GM04504 (cell line): ENCODE measurements around the gene UQCRHL.
"Not testable (repeated sequence)": the region's sequence is repeated elsewhere in the genome, so short reads cannot be mapped to it uniquely, and the experiment has no call there.

Source experiments
- DNase-seq: peaks from one replicate; pipeline ENCODE4 v3.0.0-alpha.2; 2012; ENCODE audit warnings: low read depth

UQCRHL gene

DNA sequence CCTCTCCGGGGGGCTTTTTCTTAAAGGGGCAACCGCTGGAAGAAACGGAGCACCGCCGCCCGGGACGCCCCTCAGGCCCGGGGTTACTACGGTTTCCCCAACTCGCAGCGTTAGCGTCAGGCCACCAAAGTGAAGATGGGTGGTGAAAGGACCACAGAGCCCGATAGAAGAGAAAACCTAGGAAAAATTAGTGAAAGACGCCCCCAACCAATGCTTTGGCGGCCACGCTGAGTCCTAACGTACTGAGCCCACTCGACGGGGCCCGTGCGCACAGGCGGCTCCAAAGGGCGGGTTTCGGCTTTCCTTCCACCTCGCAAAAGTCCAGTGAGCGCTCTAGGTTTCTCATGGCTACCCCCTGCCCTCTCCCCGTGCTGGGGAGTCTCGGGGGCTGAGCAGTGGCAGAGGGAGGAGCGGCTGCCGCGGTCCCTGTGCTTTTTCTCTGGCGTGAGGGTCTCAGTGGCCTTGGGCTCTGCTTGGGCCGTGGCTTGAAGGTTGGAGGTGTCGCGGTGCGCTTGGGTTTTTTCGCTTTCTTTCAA, 27.8 kb upstream of the UQCRHL start:
- no peak for DNase-seq

DNA sequence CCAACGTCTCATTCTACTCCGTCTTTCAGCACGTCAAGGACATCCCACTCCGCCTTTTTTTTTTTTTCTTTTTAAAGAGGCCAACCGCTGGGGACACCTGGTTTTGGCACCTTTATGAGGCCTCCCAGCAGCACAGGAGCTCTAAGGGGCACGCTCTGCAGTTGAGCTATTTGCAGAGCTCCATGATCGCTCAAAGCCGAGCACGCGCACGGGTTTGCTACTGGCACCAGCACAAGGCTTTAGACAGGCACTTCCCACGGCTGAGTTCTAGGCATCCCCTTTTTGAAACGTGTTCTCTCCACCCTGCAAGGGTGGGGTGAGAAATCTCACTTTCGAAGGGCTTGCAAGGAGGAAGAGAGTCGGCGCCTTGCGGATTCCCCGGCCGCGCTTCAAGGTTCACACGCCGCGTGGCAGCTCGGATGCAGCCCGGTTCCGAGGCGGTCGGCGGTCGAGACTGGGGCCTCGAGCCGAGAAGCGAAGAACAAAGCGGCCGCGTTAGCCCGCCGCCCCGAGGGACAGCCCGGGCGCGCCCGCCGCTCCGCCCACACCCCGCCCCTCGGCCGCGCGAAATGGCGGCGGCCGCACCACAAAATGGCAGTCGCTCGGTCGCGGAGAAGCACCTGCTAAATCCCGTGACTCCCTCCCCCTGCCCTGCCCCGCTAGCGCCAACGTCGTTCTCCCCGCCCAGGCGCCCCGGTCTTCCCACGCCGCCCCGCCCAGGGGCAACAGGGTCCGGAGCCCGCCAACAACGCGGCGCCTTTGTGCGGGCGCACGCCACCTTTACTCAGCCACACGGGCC, 27.2 kb upstream of the UQCRHL start:
- DNase-seq: peak; percentile 77

DNA sequence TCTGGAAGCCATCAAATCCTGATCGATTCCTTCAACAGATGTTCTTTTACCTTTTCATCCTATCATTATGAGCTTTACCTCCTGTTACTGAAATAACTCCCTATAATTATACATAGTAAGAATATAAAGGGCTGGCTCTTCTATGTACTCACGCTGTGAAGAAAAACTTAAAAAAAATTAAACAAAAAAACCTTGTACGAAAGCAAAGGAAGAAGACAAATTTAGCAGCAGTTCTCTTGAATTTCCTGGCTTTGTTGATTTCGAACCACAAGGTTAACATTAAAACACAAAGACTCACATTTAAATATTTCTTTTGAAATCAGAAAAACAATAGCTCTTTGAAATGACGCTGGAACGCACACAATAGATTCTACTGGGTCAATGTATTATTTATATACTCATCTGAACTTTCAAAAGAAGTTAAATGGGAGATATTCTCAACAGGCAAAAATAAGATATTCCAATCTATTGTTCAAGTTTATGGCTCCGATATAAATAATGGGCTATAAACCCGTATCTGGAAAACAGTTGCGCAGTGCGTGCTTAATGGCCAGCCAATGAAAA, 26.5 kb upstream of the UQCRHL start:
- no peak for DNase-seq

DNA sequence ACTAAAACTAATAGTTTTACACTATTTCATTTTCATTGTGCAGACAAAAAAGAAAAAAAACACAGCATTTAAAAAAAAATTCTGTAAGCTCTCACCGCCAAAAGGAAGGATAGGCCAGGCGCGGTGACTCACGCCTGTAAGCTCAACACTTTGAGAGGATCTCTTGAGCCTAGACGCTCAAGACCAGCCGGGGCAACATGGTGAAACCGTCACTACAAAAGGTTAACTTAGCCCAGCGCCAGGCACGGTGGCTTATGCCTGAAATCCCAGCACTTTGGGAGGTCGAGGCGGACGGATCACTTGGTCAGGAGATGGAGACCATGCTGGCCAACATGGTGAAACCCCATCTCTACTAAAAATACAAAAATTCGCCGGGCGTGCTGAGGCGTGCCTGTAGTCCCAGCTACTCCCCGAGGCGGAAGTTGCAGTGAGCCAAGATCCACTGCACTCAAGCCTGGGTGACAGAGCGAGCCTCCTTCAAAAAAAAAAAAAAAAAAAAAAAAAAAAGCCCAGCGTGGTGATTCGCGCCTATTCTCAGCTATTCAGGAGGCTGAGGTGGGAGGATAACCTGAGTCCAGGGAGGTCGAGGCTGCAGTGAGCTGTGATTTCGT, 25.7 kb upstream of the UQCRHL start:
- no peak for DNase-seq

DNA sequence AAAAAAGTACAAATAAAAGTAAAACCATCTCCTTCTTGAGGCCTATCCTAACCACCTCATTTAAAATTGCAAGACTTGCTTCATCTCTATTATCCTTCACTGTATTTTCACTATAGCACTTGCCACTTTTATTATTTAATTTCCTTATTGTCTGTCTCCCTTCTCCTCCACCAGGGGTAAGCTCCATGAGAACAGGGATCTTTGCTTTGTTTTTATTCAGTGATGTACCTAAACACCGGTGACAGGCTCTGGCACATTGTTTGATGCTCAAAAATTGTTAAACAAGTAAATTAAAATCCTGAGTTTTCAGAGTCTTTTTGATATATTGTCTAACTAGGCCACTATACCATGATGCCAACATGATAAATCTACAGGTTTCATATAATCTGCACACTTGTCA, 22.8 kb upstream of the UQCRHL start:
- DNase-seq: no peak

DNA sequence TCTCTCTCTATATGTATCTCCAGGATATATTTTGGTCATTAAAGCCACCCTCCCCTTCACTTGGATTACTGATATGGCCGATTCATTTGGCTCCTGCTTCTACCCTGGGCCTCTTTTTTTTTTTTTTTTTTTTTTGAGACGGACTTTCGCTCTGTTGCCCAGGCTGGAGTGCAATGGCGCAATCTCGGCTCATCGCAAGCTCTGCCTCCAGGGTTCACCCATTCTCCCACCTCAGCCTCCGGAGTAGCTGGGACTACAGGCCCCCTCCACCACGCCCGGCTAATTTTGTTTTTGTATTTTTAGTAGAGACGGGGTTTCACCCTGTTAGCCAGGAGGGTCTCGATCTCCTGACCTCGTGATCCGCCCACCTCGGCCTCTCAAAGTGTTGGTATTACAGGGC, 21.5 kb upstream of the UQCRHL start:
- not testable (repeated sequence) for DNase-seq

DNA sequence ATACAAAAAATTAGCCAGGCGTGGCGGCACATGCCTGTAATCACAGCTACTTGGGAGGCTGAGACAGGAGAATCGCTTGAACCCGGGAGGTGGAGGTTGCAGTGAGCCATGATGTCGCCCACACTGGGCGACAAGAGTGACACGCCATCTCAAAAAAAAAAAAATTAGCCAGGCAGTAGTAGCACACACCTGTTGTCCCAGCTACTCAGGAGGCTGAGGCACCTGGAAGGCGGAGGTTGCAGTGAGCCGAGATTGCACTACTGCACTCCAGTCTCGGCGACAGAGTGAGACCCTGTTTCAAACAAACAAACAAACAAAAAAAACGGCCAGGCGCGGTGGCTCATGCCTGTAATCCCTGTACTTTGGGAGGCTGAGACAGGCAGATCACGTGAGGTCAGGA, 20.1 kb upstream of the UQCRHL start:
- not testable (repeated sequence) for DNase-seq

DNA sequence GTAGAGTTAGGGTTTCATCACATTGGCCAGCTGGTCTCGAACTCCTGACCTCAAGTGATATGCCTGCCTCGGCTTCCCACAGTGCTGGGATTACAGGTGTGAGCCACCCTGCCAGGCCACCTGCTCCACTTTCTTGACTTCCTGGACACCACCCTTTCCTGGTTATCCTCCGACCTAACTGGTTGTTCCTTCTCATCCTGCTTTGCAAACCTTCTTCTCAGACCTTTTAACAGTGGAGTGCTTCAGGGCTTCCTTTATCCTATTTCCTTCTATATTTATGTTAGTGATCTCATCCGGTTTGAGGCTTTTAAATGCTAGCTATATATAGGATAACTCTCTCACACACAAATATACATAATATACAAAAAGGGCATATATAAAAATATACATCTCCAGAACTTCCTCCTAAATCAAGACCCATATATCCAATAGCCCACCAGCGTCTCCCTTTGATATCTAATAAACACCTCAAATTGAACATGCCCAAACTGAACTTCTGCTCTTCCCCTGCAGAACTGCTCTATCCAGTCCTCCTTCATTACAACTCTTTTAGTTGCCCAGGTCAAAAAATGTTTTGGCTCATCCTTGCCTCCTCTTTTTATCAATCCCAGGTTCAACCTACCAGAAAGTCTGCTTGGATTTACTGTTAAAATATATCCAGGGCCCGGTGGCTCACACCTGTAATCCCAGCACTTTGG, 19.5 kb upstream of the UQCRHL start:
- DNase-seq: no peak

DNA sequence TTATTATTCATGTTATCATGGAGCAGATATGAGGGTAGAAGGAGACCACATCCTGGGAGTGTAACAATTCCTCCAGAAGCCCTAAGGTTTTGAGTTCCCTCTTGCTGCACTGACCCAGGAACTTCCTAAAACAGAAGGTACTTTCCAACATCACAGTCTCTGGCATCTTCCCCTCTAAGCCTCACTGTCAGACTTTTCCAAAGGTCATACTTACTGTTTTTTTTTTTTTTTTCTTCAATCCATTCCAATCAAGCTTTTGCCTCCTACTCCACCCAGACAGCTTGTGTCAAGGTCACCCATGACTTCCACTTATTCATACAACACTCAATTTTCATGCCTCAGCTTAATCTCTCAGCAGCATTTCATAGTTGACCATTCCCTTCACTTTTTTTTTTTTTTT, 18.4 kb upstream of the UQCRHL start:
- DNase-seq: no peak

DNA sequence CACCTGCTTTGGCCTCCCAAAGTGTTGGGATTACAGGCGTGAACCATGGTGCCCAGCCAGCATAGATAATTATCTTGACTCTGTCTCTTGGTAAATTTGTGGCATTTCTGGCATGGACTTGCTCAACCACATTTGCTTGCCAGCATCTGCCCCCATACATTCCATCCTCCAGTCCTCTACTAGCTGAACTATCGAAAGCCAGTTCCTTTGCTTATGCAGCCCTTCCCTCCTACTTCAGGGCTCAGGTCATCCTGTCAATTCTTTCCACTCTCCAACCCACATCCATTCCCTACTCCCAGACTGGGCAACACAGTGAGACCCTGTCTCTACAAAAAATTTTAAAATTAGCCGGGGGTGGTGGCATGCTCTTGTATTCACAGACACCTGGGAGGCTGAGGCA, 13.0 kb upstream of the UQCRHL start:
- no peak for DNase-seq

DNA sequence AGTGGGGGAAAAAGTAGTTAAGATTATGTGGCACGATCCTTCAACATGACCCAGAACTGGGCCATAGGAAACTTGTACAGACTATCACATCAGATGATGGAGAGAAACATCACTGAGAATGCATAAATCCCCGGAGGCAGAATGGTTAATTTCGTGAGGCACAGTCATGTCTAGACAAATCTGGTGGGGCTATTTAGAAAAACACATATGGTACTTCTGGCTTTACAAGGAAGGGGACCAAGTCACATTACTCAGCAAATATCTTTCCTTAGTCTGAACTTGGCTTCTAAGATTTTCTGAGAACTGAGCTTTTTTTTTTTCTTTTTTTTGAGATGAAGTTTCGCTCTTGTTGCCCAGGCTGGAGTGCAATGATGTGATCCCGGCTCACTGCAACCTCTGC, 9.2 kb upstream of the UQCRHL start:
- no peak for DNase-seq

DNA sequence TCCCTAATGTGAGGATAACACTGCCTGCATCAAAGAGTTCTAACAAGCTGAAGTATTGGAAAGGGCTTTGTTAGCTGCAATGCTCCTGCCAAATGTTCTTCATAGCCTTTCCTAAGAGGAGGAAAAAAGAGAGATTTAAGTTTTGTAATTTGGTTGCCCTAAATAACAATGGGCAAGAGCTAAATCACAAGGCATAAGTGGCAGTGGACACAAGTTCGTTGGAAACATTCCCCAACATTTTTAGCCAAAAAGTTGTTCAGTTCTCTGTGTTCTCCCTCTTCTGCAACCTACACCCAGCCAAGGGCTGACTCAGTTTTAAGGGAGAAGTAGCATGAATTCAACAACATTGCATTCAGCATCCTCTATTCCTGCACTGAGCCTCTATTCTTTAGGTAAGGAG, 2.6 kb upstream of the UQCRHL start:
- no peak for DNase-seq

DNA sequence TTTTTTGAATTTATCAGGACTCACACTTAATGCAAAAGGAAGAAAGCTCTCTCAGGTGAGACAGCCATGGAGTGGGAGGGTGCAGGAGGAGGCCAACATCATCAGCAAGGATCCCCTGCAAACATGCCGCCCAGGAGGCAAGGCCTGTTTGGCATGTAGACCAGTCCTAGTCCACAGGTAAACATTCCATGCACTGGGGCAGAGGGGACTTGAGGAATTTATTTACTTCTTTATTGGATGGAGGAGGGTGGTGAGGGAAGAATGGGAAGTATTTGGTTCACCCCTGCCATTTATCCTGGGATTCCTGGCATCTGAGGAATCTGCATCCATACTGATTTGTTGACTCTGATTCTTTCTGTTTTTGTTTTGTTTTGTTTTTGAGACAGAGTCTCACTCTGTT, 1.5 kb upstream of the UQCRHL start:
- DNase-seq: no peak

DNA sequence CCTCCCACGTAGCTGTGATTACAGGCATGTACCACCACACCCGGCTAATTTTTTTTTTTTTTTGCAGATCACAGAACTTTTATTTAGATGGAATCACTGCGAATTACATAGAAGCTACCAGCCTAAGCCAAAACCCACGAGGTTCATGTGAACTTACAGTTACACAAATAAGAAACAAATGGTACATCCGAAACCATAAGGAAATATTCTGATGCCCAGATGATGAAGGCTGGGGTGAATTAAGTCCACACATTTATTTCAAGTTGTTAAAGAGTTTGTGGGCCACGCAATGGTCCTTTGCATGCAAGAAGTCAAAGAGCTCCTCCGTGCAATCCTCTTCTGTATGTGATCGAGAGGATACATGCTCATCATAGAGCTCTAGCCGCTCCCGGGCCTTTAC, 328 bp downstream of the UQCRHL start:
- no peak for DNase-seq

DNA sequence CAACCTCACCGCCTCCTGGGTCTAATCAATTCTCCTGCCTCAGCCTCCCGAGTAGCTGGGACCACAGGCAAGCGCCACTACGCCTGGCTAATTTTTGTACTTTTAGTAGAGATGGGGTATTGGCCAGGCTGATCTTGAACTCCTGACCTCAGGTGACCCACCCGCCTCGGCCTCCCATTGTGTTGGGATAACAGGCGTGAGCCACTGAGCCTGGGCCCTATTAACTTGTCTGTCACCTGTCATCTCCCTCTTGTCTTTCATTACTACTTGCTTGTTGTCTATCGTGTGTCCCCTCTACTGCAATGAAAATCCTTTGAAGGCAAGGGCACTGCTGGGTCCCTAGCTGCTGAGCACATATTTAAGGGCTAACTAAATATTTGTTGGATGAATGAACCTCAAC, 3.4 kb downstream of the UQCRHL start:
- DNase-seq: no peak

DNA sequence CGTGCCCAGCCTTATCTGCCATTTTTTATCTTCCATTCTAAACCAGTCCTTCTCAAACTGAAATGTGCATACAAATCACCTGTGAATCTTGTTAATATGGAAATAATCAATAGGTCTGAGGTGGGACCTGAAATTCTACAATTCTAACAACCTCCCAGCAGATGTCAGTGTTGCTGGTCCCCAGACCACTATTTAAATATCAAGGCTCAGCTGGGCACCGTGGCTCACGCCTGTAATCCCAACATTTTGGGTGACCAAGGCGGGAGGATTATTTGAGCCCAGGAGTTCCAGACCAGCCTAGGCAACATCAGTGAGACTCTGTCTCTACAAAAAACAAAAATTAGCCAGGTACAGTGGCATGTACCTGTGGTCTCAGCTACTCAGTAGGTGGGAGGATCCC, 4.1 kb downstream of the UQCRHL start:
- DNase-seq: no peak

DNA sequence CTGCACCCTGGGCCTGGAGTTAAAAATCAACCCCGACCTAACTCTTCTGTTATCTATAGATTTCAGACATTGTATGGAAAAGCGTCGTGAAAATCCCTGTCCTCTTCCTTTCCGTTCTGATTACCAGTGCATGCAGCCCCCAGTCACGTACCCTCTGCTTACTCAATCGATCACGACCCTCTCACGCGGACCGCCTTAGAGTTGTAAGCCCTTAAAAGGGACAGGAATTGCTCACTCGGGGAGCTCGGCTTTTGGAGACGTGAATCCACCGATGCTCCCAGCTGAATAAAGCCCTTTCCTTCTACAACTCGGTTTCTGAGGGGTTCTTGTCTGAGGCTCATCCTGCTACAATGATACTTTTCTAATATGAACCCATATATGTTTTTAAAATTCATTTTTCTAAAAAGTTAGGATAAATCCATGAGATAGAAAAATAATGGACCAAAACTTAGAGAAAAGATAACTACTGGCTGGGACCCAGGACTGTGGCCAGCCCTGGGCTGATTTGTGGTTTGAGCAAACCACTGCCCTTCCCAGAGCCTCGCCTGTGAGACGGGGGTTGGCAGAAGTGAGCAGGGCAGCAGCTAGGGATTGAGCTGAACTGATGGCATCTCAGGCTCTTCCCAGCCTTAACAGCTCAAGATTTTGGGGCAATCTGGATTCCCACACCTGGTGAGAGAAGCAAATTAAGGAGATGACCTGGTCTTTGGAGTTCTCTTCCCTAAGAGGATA, 5.0 kb downstream of the UQCRHL start:
- no peak for DNase-seq

DNA sequence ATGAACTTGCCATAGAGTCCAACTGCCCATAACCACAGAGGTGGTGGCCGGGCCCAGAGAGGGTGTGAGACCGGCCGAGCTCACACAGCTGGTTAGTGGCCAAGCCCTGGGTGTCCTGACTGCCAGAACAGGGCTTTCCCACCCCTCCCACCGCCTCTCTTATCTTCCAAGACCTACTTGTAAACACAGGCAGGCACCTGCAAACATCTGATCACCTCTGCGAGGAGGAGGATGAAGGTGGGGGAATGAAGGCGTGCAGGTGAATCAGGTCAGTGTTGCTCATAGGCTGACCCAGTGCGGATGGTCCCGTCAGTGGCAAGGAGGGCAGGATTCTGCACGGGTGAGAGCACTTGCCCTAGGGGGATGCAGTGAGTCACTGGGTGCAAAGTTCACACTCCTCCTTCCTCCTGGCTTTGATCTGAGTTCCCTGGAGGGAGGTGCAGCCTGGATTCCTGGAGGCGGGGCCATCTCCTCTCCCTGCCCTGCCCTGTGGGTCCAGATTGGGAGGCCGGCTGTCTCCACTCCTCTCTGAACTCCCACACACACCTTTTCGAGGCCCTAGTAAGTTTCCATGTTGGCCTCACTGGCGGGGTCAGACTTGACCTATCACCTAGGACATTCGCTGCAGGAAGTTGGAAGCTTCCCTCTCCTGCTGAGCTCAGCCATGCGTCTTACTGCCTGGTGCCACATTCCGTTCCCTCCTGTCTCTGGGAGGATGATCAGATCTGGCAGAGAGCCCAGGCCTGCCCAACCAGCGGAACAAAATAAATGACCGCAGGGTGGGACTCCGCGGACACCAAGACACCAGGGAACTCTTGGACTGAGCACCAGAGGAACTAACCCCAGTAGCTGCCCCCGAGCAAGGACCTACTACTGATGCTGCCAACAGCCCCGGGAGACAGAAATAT, 7.3 kb downstream of the UQCRHL start:
- DNase-seq: no peak

DNA sequence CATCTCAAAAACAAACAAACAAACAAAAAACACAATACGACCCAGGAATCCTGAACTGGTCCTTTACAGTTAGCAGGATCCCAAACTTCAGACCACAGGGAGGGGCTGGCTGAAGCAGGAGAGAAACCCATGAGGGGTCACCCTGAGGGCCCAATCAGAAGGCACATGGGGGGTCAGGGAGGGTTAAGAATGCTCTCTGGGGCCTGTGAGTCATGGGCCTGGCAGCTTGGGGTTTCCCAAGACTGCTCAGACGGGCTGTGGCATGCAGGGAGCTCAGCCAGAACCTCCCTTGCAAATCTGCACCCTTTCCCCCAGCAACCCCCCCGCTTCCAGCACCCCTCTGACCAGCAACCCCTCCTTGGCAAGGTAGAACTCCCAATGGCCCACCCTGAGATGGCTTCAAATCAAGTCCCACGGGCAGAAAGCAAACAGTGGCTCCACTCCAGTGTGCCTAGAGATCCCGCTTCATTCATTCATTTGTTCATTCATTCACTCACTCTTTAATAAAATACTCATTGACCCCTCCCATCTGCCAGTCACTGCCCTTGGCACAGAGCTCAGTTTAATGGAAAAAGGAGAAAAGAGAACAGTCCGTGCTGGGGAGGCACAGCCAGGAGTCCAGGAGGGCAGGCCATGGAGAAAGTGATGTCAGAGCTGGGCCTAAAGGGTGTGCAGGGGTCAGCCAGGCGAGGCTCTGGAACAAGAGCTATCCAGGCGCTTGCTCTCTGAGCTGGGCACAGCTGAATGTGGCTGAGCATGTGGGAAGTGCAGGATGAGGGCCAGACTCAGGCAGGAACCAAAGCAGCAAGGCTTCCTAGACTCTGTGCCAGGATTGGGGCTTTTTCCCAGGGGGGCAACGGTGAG, 8.2 kb downstream of the UQCRHL start:
- peak; percentile 93 for DNase-seq
